Activated CD8-positive, alpha-beta memory T cell treated with anti-CD3 and anti-CD28 coated beads, Interleukin-2, amount 10 ng/mL, durations not matched to agents 7 days and 5 days (primary cell): ENCODE measurements around the gene HECTD1. TPM values are rescaled to one million over a fixed set of nuclear protein-coding genes. Genes with fewer than 3 reads are reported as not detected.
"Not testable (repeated sequence)": the region's sequence is repeated elsewhere in the genome, so short reads cannot be mapped to it uniquely, and the experiment has no call there.

Source experiments
- ATAC-seq: fragments of 150-1000 bp; cut with Tn5 transposase; one replicate; pipeline ENCODE4 v1.10.0; 2021; ENCODE audit warnings: moderate library complexity
- CTCF ChIA-PET: fragments of 350-600 bp; sonication (Branson Sonifier 250); formaldehyde crosslinking; loops from one replicate; lab custom pipeline; 2021; ENCODE audit warnings: antibody characterized with exemption; lab: Charles Lee
- DNase-seq: peaks from one replicate; pipeline ENCODE4 v3.0.0-alpha.2; 2020
- H3K27ac Mint-ChIP-seq: one replicate; pipeline ENCODE4 v1.8.0; 2021; ENCODE audit warnings: mild to moderate bottlenecking, mixed read lengths
- H3K27me3 Mint-ChIP-seq: one replicate; pipeline ENCODE4 v1.8.0; 2021; ENCODE audit warnings: mixed read lengths
- H3K36me3 Mint-ChIP-seq: one replicate; pipeline ENCODE4 v1.8.0; 2021; ENCODE audit warnings: mild to moderate bottlenecking, mixed read lengths
- H3K4me1 Mint-ChIP-seq: one replicate; pipeline ENCODE4 v1.8.0; 2021; ENCODE audit warnings: mixed read lengths
- H3K4me3 Mint-ChIP-seq: one replicate; pipeline ENCODE4 v1.8.0; 2021; ENCODE audit warnings: mild to moderate bottlenecking, moderate library complexity, mixed read lengths
- H3K9me3 Mint-ChIP-seq: one replicate; pipeline ENCODE4 v1.8.0; 2022; ENCODE audit warnings: low read depth, mixed read lengths
- total RNA-seq, 2 experiments: library from RNA; stranded (reverse); gene quantifications; one replicate each; pipeline ENCODE4 v1.2.3, GENCODE V29; 2021

The HECTD1 gene
- total RNA-seq, 2 experiments from 2014 or later, result 91.0 to 105 TPM

- peaks cover 17% of the 10 kb centered on the region for H3K4me1 Mint-ChIP-seq
- H3K4me3 Mint-ChIP-seq, result no peak overlapping the region
- no peaks in the 10 kb centered on the region for H3K9me3 Mint-ChIP-seq
- CTCF ChIA-PET, result no interaction called here
- H3K27me3 Mint-ChIP-seq, result no peaks in the 10 kb centered on the region
- H3K27ac Mint-ChIP-seq, result no peak overlapping the region
- DNase-seq (no peak), ATAC-seq (no peak)
- no peaks in the 10 kb centered on the region for H3K36me3 Mint-ChIP-seq
Observed at GRCh38 chr14:31212893-31213292, 5.3 kb upstream of the HECTD1 start.

- Mint-ChIP-seq H3K27me3 (no peaks in the 10 kb centered on the region), H3K4me1 (peaks cover 26% of the 10 kb centered on the region), H3K4me3 (no peak overlapping the region), H3K36me3 (peaks cover 4% of the 10 kb centered on the region), H3K9me3 (no peaks in the 10 kb centered on the region), H3K27ac (no peak overlapping the region)
- CTCF ChIA-PET, result interaction anchor here (0.7 to 1.9 kb wide), 2 partner anchors 210 to 272 kb away, joined by 4 to 10 read pairs; partner anchors contain the start of gene HEATR5A
- DNase-seq, result no peak
- ATAC-seq, result no peak
Observed at GRCh38 chr14:31209605-31210004, 2.0 kb upstream of the HECTD1 start.

- Mint-ChIP-seq H3K4me1 (peaks cover 31% of the 10 kb centered on the region), H3K9me3 (no peaks in the 10 kb centered on the region), H3K36me3 (peaks cover 12% of the 10 kb centered on the region), H3K27me3 (no peaks in the 10 kb centered on the region), H3K27ac (peak overlapping the region; percentile 99), H3K4me3 (peak overlapping the region; percentile 81)
- DNase-seq (no peak), ATAC-seq (no peak)
- CTCF ChIA-PET, result interaction anchor here (0.6 to 2.1 kb wide), 12 partner anchors 10 to 334 kb away, joined by 3 to 10 read pairs (median 4); partner anchors contain the start of genes COCH and HEATR5A
Observed at GRCh38 chr14:31208546-31209424, 1.2 kb upstream of the HECTD1 start.

- ATAC-seq, result peak; percentile 46
- no peaks in the 10 kb centered on the region for H3K9me3 Mint-ChIP-seq
- peak overlapping the region; percentile 96 for H3K27ac Mint-ChIP-seq
- H3K4me1 Mint-ChIP-seq, result peaks cover 35% of the 10 kb centered on the region
- H3K4me3 Mint-ChIP-seq, result peak overlapping the region; percentile 82
- no peak for DNase-seq
- H3K36me3 Mint-ChIP-seq, result peaks cover 24% of the 10 kb centered on the region
- no peaks in the 10 kb centered on the region for H3K27me3 Mint-ChIP-seq
- CTCF ChIA-PET, result interaction anchor here (0.6 to 2.1 kb wide), 20 partner anchors 11 to 584 kb away, joined by 3 to 7 read pairs (median 4); partner anchors contain the start of gene DTD2
Observed at GRCh38 chr14:31207287-31207754, 272 bp downstream of the HECTD1 start.

GRCh38 chr14:31206536-31207286 is 882 bp downstream of the HECTD1 start:
- Mint-ChIP-seq H3K27me3 (no peaks in the 10 kb centered on the region), H3K36me3 (peaks cover 28% of the 10 kb centered on the region), H3K4me3 (peak overlapping the region; percentile 82), H3K4me1 (peaks cover 38% of the 10 kb centered on the region), H3K27ac (peak overlapping the region; percentile 96), H3K9me3 (no peaks in the 10 kb centered on the region)
- DNase-seq (peak; percentile 75), ATAC-seq (peak; percentile 9)
- CTCF ChIA-PET, result interaction anchor here (0.7 to 2.1 kb wide), 13 partner anchors 10 to 584 kb away, joined by 3 to 6 read pairs (median 4); partner anchors contain the start of genes DTD2 and HEATR5A

GRCh38 chr14:31205681-31206535 is 1.7 kb downstream of the HECTD1 start:
- Mint-ChIP-seq H3K27ac (peak overlapping the region; percentile 84), H3K4me1 (peaks cover 39% of the 10 kb centered on the region), H3K27me3 (no peaks in the 10 kb centered on the region), H3K9me3 (no peaks in the 10 kb centered on the region), H3K4me3 (peak overlapping the region; percentile 82), H3K36me3 (peaks cover 33% of the 10 kb centered on the region)
- no peak for DNase-seq
- CTCF ChIA-PET, result interaction anchor here (1.5 to 1.8 kb wide), 3 partner anchors 78 to 215 kb away, joined by 4 to 5 read pairs (median 5); partner anchors contain the start of gene HEATR5A
- ATAC-seq, result no peak

GRCh38 chr14:31204593-31205534 is 2.7 kb downstream of the HECTD1 start:
- H3K9me3 Mint-ChIP-seq, result no peaks in the 10 kb centered on the region
- H3K27ac Mint-ChIP-seq, result peak overlapping the region; percentile 84
- peaks cover 44% of the 10 kb centered on the region for H3K4me1 Mint-ChIP-seq
- peaks cover 39% of the 10 kb centered on the region for H3K36me3 Mint-ChIP-seq
- H3K27me3 Mint-ChIP-seq, result no peaks in the 10 kb centered on the region
- peak overlapping the region; percentile 82 for H3K4me3 Mint-ChIP-seq
- DNase-seq (no peak), ATAC-seq (no peak)
- CTCF ChIA-PET, result interaction anchor here (1.5 kb wide), 1 partner anchor 216 kb away, joined by 4 read pairs; the partner anchor contains the start of gene HEATR5A

- H3K9me3 Mint-ChIP-seq, ATAC-seq, H3K27me3 Mint-ChIP-seq, H3K4me3 Mint-ChIP-seq, CTCF ChIA-PET, H3K27ac Mint-ChIP-seq, DNase-seq: not testable (repeated sequence)
- peaks cover 43% of the 10 kb centered on the region for H3K36me3 Mint-ChIP-seq
- H3K4me1 Mint-ChIP-seq, result peaks cover 42% of the 10 kb centered on the region
Observed at GRCh38 chr14:31203899-31204592, 3.5 kb downstream of the HECTD1 start.

GRCh38 chr14:31203414-31203742 is 4.2 kb downstream of the HECTD1 start:
- no peaks in the 10 kb centered on the region for H3K9me3 Mint-ChIP-seq
- H3K27ac Mint-ChIP-seq, result no peak overlapping the region
- peak; percentile 7 for DNase-seq
- H3K27me3 Mint-ChIP-seq, result no peaks in the 10 kb centered on the region
- peaks cover 41% of the 10 kb centered on the region for H3K4me1 Mint-ChIP-seq
- peaks cover 46% of the 10 kb centered on the region for H3K36me3 Mint-ChIP-seq
- CTCF ChIA-PET, result no interaction called here
- ATAC-seq, result no peak
- H3K4me3 Mint-ChIP-seq, result no peak overlapping the region

- CTCF ChIA-PET, result interaction anchor here (0.8 kb wide), 1 partner anchor 296 kb away, joined by 3 read pairs; no protein-coding TSS in a partner anchor
- H3K36me3 Mint-ChIP-seq, result peaks cover 54% of the 10 kb centered on the region
- no peak overlapping the region for H3K27ac Mint-ChIP-seq
- peaks cover 48% of the 10 kb centered on the region for H3K4me1 Mint-ChIP-seq
- H3K27me3 Mint-ChIP-seq, result no peaks in the 10 kb centered on the region
- H3K9me3 Mint-ChIP-seq, result no peaks in the 10 kb centered on the region
- no peak overlapping the region for H3K4me3 Mint-ChIP-seq
- no peak for DNase-seq
- no peak for ATAC-seq
Observed at GRCh38 chr14:31201111-31201510, 6.5 kb downstream of the HECTD1 start.

- no peaks in the 10 kb centered on the region for H3K27me3 Mint-ChIP-seq
- CTCF ChIA-PET, result interaction anchor here (0.8 to 1.3 kb wide), 2 partner anchors 249 to 296 kb away, joined by 3 read pairs; no protein-coding TSS in a partner anchor
- ATAC-seq (no peak), DNase-seq (no peak)
- no peak overlapping the region for H3K4me3 Mint-ChIP-seq
- H3K4me1 Mint-ChIP-seq, result peaks cover 44% of the 10 kb centered on the region
- no peaks in the 10 kb centered on the region for H3K9me3 Mint-ChIP-seq
- peaks cover 54% of the 10 kb centered on the region for H3K36me3 Mint-ChIP-seq
- H3K27ac Mint-ChIP-seq, result no peak overlapping the region
Observed at GRCh38 chr14:31200702-31200990, 6.9 kb downstream of the HECTD1 start.
